SK-N-SH (cell line): Measurements from ENCODE around the gene ZNF532. TPM values are rescaled to one million over a fixed set of nuclear protein-coding genes. Genes with fewer than 3 reads are reported as not detected.

Source experiments
- EP300 ChIP-seq, 2 experiments: IDR thresholded peaks; 2 replicates each; pipeline versions ENCODE4 v1.4.0 to v1.6.1; 2012; ENCODE audit warnings: borderline replicate concordance in 1 of 2, low read depth in 1 of 2, low read length in 1 of 2
- EZH2phosphoT487 ChIP-seq: fragments of 200-600 bp; sonication (generic); IDR thresholded peaks from 2 replicates; pipeline ENCODE4 v1.6.1; 2017; ENCODE audit warnings: low read depth, mixed run types, mild to moderate bottlenecking, antibody characterized with exemption, moderate library complexity, borderline replicate concordance
- IRF3 ChIP-seq: fragments of 150-350 bp; IDR thresholded peaks from 2 replicates; pipeline ENCODE4 v1.6.1; 2016; ENCODE audit warnings: mild to moderate bottlenecking, low read depth, low read length
- JUND ChIP-seq: IDR thresholded peaks from 2 replicates; pipeline ENCODE4 v1.4.0; 2012
- MAX ChIP-seq: IDR thresholded peaks from 2 replicates; pipeline ENCODE4 v1.4.0; 2012; ENCODE audit warnings: low read depth
- MXI1 ChIP-seq: IDR thresholded peaks from 2 replicates; pipeline ENCODE4 v1.6.1; 2012; ENCODE audit warnings: mild to moderate bottlenecking, low read depth, low read length, improper control_type of control experiment
- NFIC ChIP-seq: IDR thresholded peaks from 2 replicates; pipeline ENCODE4 v1.4.0; 2012; ENCODE audit warnings: borderline replicate concordance
- RAD21 ChIP-seq: IDR thresholded peaks from 2 replicates; pipeline ENCODE4 v1.6.1; 2012; ENCODE audit warnings: mild to moderate bottlenecking, low read length
- REST ChIP-seq: IDR thresholded peaks from 2 replicates; pipeline ENCODE4 v1.6.1; 2012; ENCODE audit warnings: mild to moderate bottlenecking, low read depth, low read length, moderate library complexity
- RFX5 ChIP-seq: IDR thresholded peaks from 2 replicates; pipeline ENCODE4 v1.6.1; 2012; ENCODE audit warnings: mild to moderate bottlenecking, improper control_type of control experiment, low read length
- RXRA ChIP-seq: IDR thresholded peaks from 2 replicates; pipeline ENCODE4 v1.4.0; 2012; ENCODE audit warnings: low read depth, mild to moderate bottlenecking, borderline replicate concordance
- SIN3A ChIP-seq: IDR thresholded peaks from 2 replicates; pipeline ENCODE4 v1.6.1; 2012; ENCODE audit warnings: low read depth, mild to moderate bottlenecking, low read length, moderate library complexity, borderline replicate concordance
- SMC3 ChIP-seq: IDR thresholded peaks from 2 replicates; pipeline ENCODE4 v1.6.1; 2012; ENCODE audit warnings: low read depth, low read length, improper control_type of control experiment
- TAF1 ChIP-seq: IDR thresholded peaks from 2 replicates; pipeline ENCODE4 v1.6.1; 2012; ENCODE audit warnings: low read depth, mild to moderate bottlenecking, low read length, moderate library complexity, borderline replicate concordance
- TCF12 ChIP-seq: IDR thresholded peaks from 2 replicates; pipeline ENCODE4 v1.4.0; 2012
- YY1 ChIP-seq: IDR thresholded peaks from 2 replicates; pipeline ENCODE4 v1.4.0; 2012; ENCODE audit warnings: low read depth, mild to moderate bottlenecking
- polyA plus RNA-seq, 3 experiments: library from polyadenylated mRNA; depleted of rRNA; stranded (reverse); fragments of >200 nt; gene quantifications; 2 replicates each; pipeline ENCODE4 v1.2.3, GENCODE V29; 2012
- TF ChIP-seq, protein P1 (sequence below): IDR thresholded peaks from 2 replicates; pipeline ENCODE4 v1.4.0; 2012; ENCODE audit warnings: low read depth, borderline replicate concordance
- TF ChIP-seq, protein P2 (sequence below): IDR thresholded peaks from 2 replicates; pipeline ENCODE4 v1.4.0; 2012; ENCODE audit warnings: low read depth, borderline replicate concordance
- TF ChIP-seq, protein P3 (sequence below): fragments of 200-600 bp; sonication (generic); IDR thresholded peaks from 2 replicates; pipeline ENCODE4 v1.6.1; 2017; ENCODE audit warnings: antibody characterized with exemption, mild to moderate bottlenecking, moderate library complexity

The ZNF532 gene
- polyA plus RNA-seq, 1 of the 3 experiments (the other 2 are of a cell fraction): 34.7 TPM

DNA sequence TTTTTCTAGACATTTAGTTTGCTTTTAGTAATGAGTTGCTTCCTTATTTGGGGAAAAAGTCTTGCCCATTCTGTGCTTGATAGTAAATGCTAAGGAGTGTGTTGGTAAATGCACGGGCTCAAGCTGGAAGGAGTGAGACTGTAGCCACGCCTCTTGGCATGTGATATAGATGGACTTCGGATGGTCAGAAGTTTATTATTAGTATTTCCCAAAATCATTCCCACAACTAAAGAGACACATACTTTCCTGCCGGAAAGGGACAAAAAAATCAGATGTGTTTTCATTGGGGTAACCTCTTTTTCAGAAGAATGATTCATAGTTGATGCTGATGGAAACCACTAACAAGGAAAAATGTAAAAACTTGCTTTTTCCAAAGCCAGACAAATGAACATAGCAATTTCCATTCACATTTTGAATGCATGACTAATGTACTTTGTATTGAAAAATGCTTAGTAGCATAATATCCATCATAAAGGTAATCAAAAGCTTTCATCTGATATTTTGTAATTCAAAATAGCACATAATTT, 133.2 kb downstream of the ZNF532 start (continued):
- TF ChIP-seq REST (no peak), TAF1 (no peak), RXRA (0 out of 2 replicates have a peak, but pooled peaks have one; percentile 41), MAX (peak; percentile 67; the same call in 1 of the 2 replicates), TCF12 (peak; percentile 88), SMC3 (no peak), RAD21 (no peak), JUND (peak; percentile 86), RFX5 (no peak), MXI1 (no peak), EZH2phosphoT487 (no peak), NFIC (peak; percentile 57; the same call in 1 of the 2 replicates), SIN3A (no peak), YY1 (no peak), IRF3 (no peak), EP300 (IDR thresholded peaks at IDR 0.05; ENCODE audit: borderline replicate concordance in 1 of 2, low read depth in 1 of 2, low read length in 1 of 2) (peak in 1 of 2 experiments; percentile 79; a peak in 2 of 4 replicates)
- TF ChIP-seq, protein P1, sequence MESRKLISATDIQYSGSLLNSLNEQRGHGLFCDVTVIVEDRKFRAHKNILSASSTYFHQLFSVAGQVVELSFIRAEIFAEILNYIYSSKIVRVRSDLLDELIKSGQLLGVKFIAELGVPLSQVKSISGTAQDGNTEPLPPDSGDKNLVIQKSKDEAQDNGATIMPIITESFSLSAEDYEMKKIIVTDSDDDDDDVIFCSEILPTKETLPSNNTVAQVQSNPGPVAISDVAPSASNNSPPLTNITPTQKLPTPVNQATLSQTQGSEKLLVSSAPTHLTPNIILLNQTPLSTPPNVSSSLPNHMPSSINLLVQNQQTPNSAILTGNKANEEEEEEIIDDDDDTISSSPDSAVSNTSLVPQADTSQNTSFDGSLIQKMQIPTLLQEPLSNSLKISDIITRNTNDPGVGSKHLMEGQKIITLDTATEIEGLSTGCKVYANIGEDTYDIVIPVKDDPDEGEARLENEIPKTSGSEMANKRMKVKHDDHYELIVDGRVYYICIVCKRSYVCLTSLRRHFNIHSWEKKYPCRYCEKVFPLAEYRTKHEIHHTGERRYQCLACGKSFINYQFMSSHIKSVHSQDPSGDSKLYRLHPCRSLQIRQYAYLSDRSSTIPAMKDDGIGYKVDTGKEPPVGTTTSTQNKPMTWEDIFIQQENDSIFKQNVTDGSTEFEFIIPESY: no peak
- TF ChIP-seq, protein P2, sequence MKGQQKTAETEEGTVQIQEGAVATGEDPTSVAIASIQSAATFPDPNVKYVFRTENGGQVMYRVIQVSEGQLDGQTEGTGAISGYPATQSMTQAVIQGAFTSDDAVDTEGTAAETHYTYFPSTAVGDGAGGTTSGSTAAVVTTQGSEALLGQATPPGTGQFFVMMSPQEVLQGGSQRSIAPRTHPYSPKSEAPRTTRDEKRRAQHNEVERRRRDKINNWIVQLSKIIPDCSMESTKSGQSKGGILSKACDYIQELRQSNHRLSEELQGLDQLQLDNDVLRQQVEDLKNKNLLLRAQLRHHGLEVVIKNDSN: 0 out of 2 replicates have a peak, but pooled peaks have one; percentile 35
- TF ChIP-seq, protein P3, sequence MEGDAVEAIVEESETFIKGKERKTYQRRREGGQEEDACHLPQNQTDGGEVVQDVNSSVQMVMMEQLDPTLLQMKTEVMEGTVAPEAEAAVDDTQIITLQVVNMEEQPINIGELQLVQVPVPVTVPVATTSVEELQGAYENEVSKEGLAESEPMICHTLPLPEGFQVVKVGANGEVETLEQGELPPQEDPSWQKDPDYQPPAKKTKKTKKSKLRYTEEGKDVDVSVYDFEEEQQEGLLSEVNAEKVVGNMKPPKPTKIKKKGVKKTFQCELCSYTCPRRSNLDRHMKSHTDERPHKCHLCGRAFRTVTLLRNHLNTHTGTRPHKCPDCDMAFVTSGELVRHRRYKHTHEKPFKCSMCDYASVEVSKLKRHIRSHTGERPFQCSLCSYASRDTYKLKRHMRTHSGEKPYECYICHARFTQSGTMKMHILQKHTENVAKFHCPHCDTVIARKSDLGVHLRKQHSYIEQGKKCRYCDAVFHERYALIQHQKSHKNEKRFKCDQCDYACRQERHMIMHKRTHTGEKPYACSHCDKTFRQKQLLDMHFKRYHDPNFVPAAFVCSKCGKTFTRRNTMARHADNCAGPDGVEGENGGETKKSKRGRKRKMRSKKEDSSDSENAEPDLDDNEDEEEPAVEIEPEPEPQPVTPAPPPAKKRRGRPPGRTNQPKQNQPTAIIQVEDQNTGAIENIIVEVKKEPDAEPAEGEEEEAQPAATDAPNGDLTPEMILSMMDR: no peak
